Activated CD4-positive, CD25-positive, alpha-beta regulatory T cell treated with anti-CD3 and anti-CD28 coated beads, Interleukin-2, amount 50 U/mL, for 16 hours (primary cell): ENCODE measurements around the gene TNFRSF18.
"Not testable (repeated sequence)": the region's sequence is repeated elsewhere in the genome, so short reads cannot be mapped to it uniquely, and the experiment has no call there.

ENCODE experiments used
- DNase-seq: peaks from one replicate; pipeline ENCODE4 v3.0.0-alpha.2; 2020; ENCODE audit warnings: low read depth, low spot score

The TNFRSF18 gene

GRCh38 chr1:1199141-1199960 lies 7.0 kb downstream of the TNFRSF18 start:
- no peak for DNase-seq

GRCh38 chr1:1198423-1199140 lies 7.8 kb downstream of the TNFRSF18 start:
- DNase-seq, result no peak

- DNase-seq, result no peak
These were observed 8.6 kb downstream of the TNFRSF18 start for GRCh38 chr1:1197551-1198422.

GRCh38 chr1:1197188-1197500 lies 9.2 kb downstream of the TNFRSF18 start:
- DNase-seq, result no peak

- DNase-seq, result no peak
These were observed 9.8 kb downstream of the TNFRSF18 start for GRCh38 chr1:1196431-1197187.

- DNase-seq, result not testable (repeated sequence)
These were observed 10.7 kb downstream of the TNFRSF18 start for GRCh38 chr1:1195726-1196125.

- DNase-seq, result no peak
These were observed 11.7 kb downstream of the TNFRSF18 start for GRCh38 chr1:1194723-1195122.

- DNase-seq, result no peak
These were observed 14.7 kb downstream of the TNFRSF18 start for GRCh38 chr1:1191734-1192133.

- no peak for DNase-seq
These were observed 17.3 kb downstream of the TNFRSF18 start for GRCh38 chr1:1189111-1189510.

GRCh38 chr1:1187938-1188337 lies 18.5 kb downstream of the TNFRSF18 start:
- no peak for DNase-seq

- no peak for DNase-seq
These were observed 21.2 kb downstream of the TNFRSF18 start for GRCh38 chr1:1185101-1185765.

- no peak for DNase-seq
These were observed 22.3 kb downstream of the TNFRSF18 start for GRCh38 chr1:1183833-1184775.

GRCh38 chr1:1183221-1183747 lies 23.1 kb downstream of the TNFRSF18 start:
- no peak for DNase-seq

- no peak for DNase-seq
These were observed 23.7 kb downstream of the TNFRSF18 start for GRCh38 chr1:1182491-1183220.

GRCh38 chr1:1181938-1182410 lies 24.4 kb downstream of the TNFRSF18 start:
- DNase-seq, result no peak

- no peak for DNase-seq
These were observed 25.1 kb downstream of the TNFRSF18 start for GRCh38 chr1:1181129-1181937.

- DNase-seq, result no peak
These were observed 26.2 kb downstream of the TNFRSF18 start for GRCh38 chr1:1179983-1180861.
